H1 (cell line): ENCODE data around the gene CNNM3. TPM values are rescaled to one million over a fixed set of nuclear protein-coding genes. Genes with fewer than 3 reads are reported as not detected.

ENCODE experiments used
- EP300 ChIP-seq, 2 experiments: IDR thresholded peaks; 1 replicate in 1 of 2; 2 replicates in 1 of 2; pipeline ENCODE4 v1.6.1; 2011 to 2012; ENCODE audit warnings: low read depth in 2 of 2, low read length in 2 of 2, mild to moderate bottlenecking in 2 of 2, borderline replicate concordance in 1 of 2, inconsistent platforms in 1 of 2, moderate library complexity in 1 of 2
- polyA plus RNA-seq, 7 experiments: library from polyadenylated mRNA; depleted of rRNA in 3 of 7; stranded (reverse) in 5 of 7; unstranded in 2 of 7; fragments of >200 nt in 5 of 7; fragments of 200-250 nt in 2 of 7; gene quantifications; 1 replicate in 5 of 7; 2 replicates in 1 of 7; 4 replicates in 1 of 7; pipeline versions ENCODE4 v1.2.1 to v1.2.3, GENCODE V29; 2011 to 2013; ENCODE audit warnings: missing spikeins in 2 of 7, mixed read lengths in 2 of 7
- total RNA-seq: library from RNA; stranded (reverse); fragmentation: NEBNext Ultra II Directional; extraction: Animal tissue kit (Norgen Biotek cat#: 25700); gene quantifications from 2 replicates; pipeline ENCODE4 v1.2.1, GENCODE V29; 2021

CNNM3 gene
- total and polyA plus RNA-seq, 2 of the 8 experiments (the other 6 are each of a cell fraction or from before 2014, with no cell fraction given) = 29.1 to 29.2 TPM

- no peak for TF ChIP-seq EP300 (IDR thresholded peaks at IDR 0.05; ENCODE audit: borderline replicate concordance in 1 of 2, low read depth in 2 of 2, low read length in 2 of 2)
Measured at GRCh38 chr2:96809951-96810782, 5.9 kb upstream of the CNNM3 start (continued).
